GM21619 (cell line): ENCODE measurements around the gene GGACT.
A peak's percentile ranks its signal among the peaks of the same experiment; 100 is the strongest.
"Not testable (repeated sequence)": the region's sequence is repeated elsewhere in the genome, so short reads cannot be mapped to it uniquely, and the experiment has no call there.

ENCODE experiments used
- ATAC-seq: cut with Tn5 transposase; IDR thresholded peaks from one replicate; pipeline ENCODE4 v1.9.1; 2021; ENCODE audit not compliant: unreplicated experiment

The GGACT gene

GRCh38 chr13:100601716-100602115 is 13.1 kb upstream of the GGACT start:
- no peak for ATAC-seq

GRCh38 chr13:100600915-100601314 is 12.3 kb upstream of the GGACT start:
- no peak for ATAC-seq

GRCh38 chr13:100600461-100600860 is 11.9 kb upstream of the GGACT start:
- ATAC-seq: no peak

GRCh38 chr13:100597253-100597652 is 8.7 kb upstream of the GGACT start:
- ATAC-seq: no peak

GRCh38 chr13:100596516-100596915 is 7.9 kb upstream of the GGACT start:
- ATAC-seq: no peak

GRCh38 chr13:100594731-100595130 is 6.1 kb upstream of the GGACT start:
- no peak for ATAC-seq

- ATAC-seq: no peak
Observed at GRCh38 chr13:100594255-100594654, 5.7 kb upstream of the GGACT start.

GRCh38 chr13:100589178-100589725 is 663 bp upstream of the GGACT start:
- no peak for ATAC-seq

GRCh38 chr13:100584896-100585295 is 3.7 kb downstream of the GGACT start:
- no peak for ATAC-seq

- no peak for ATAC-seq
Observed at GRCh38 chr13:100581504-100581903, 7.1 kb downstream of the GGACT start.

GRCh38 chr13:100581030-100581429 is 7.6 kb downstream of the GGACT start:
- ATAC-seq: no peak

GRCh38 chr13:100580045-100580444 is 8.5 kb downstream of the GGACT start:
- ATAC-seq: no peak

- not testable (repeated sequence) for ATAC-seq
Observed at GRCh38 chr13:100577239-100577638, 11.3 kb downstream of the GGACT start.

GRCh38 chr13:100573121-100573520 is 15.5 kb downstream of the GGACT start:
- ATAC-seq: peak; percentile 96

GRCh38 chr13:100566543-100566942 is 22.0 kb downstream of the GGACT start:
- ATAC-seq: no peak

- no peak for ATAC-seq
Observed at GRCh38 chr13:100565286-100565685, 23.3 kb downstream of the GGACT start.

GRCh38 chr13:100564444-100565223 is 24.0 kb downstream of the GGACT start:
- ATAC-seq: no peak

GRCh38 chr13:100563779-100564178 is 24.8 kb downstream of the GGACT start:
- ATAC-seq: no peak

GRCh38 chr13:100561599-100562204 is 26.9 kb downstream of the GGACT start:
- no peak for ATAC-seq

GRCh38 chr13:100561158-100561499 is 27.5 kb downstream of the GGACT start:
- no peak for ATAC-seq

- ATAC-seq: no peak
Observed at GRCh38 chr13:100560498-100561157, 28.0 kb downstream of the GGACT start.

GRCh38 chr13:100559886-100560285 is 28.7 kb downstream of the GGACT start:
- ATAC-seq: no peak
